CD4-positive, alpha-beta memory T cell (primary cell): ENCODE data around the gene BABAM2. TPM values are rescaled to one million over a fixed set of nuclear protein-coding genes. Genes with fewer than 3 reads are reported as not detected.
A peak's percentile ranks its signal among the peaks of the same experiment; 100 is the strongest.

Experiments
- CTCF ChIA-PET: fragments of 350-600 bp; sonication (Branson Sonifier 250); formaldehyde crosslinking; loops from one replicate; lab custom pipeline; 2021; ENCODE audit warnings: inconsistent platforms; ENCODE audit not compliant: partially characterized antibody; lab: Charles Lee
- POLR2A ChIA-PET: fragments of 350-600 bp; sonication (Branson Sonifier 250); formaldehyde crosslinking; loops from one replicate; lab custom pipeline; 2021; ENCODE audit not compliant: partially characterized antibody; lab: Charles Lee
- DNase-seq, 5 donors: peaks; one replicate each; pipeline versions ENCODE4 v3.0.0 to v3.0.0-alpha.2; 2020 to 2022; ENCODE audit warnings: mixed read lengths in 1 of 5
- H3K27ac ChIP-seq: one replicate; pipeline ENCODE4 v1.7.0; 2013; ENCODE audit warnings: low read depth, low read length
- H3K27me3 ChIP-seq: 2 replicates; pipeline ENCODE4 v1.7.0; 2013; ENCODE audit warnings: mild to moderate bottlenecking, low read length, moderate library complexity; ENCODE audit not compliant: insufficient read depth
- H3K36me3 ChIP-seq: 2 replicates; pipeline ENCODE4 v1.7.0; 2013; ENCODE audit warnings: mild to moderate bottlenecking, low read length, moderate library complexity; ENCODE audit not compliant: insufficient read depth
- H3K4me1 ChIP-seq: 2 replicates; pipeline ENCODE4 v1.7.0; 2013; ENCODE audit warnings: mild to moderate bottlenecking, low read length, moderate library complexity; ENCODE audit not compliant: insufficient read depth
- H3K4me3 ChIP-seq, 2 donors: one replicate each; pipeline ENCODE4 v1.7.0; 2013; ENCODE audit warnings: low read length in 2 of 2, mild to moderate bottlenecking in 1 of 2
- H3K9me3 ChIP-seq, 2 donors: one replicate each; pipeline ENCODE4 v1.7.0; 2013; ENCODE audit warnings: low read length in 2 of 2, control low read depth in 1 of 2; ENCODE audit not compliant: control insufficient read depth in 1 of 2
- H3K27ac Mint-ChIP-seq, 7 donors: one replicate each; pipeline ENCODE4 v1.8.0; 2020 to 2021; ENCODE audit warnings: mixed read lengths in 7 of 7, mild to moderate bottlenecking in 6 of 7, inconsistent platforms in 3 of 7, moderate library complexity in 3 of 7
- H3K27me3 Mint-ChIP-seq, 2 donors: one replicate each; pipeline ENCODE4 v1.8.0; 2020 to 2021; ENCODE audit warnings: mixed read lengths in 2 of 2
- H3K36me3 Mint-ChIP-seq, 2 donors: one replicate each; pipeline ENCODE4 v1.8.0; 2020 to 2021; ENCODE audit warnings: mixed read lengths in 2 of 2, inconsistent platforms in 1 of 2, mild to moderate bottlenecking in 1 of 2
- H3K4me1 Mint-ChIP-seq, 4 donors: one replicate each; pipeline ENCODE4 v1.8.0; 2020 to 2021; ENCODE audit warnings: mixed read lengths in 4 of 4, mild to moderate bottlenecking in 1 of 4
- H3K4me3 Mint-ChIP-seq, 8 donors: one replicate each; pipeline ENCODE4 v1.8.0; 2020 to 2021; ENCODE audit warnings: mixed read lengths in 8 of 8, mild to moderate bottlenecking in 7 of 8, moderate library complexity in 6 of 8, inconsistent platforms in 3 of 8
- H3K9me3 Mint-ChIP-seq, 8 donors: one replicate each; pipeline ENCODE4 v1.8.0; 2020 to 2021; ENCODE audit warnings: mixed read lengths in 8 of 8, mild to moderate bottlenecking in 5 of 8, inconsistent platforms in 3 of 8, moderate library complexity in 1 of 8
- intact Hi-C: fragments of 100-400 bp; cut with micrococcal nuclease; formaldehyde crosslinking; loops from one replicate; pipeline ENCODE4 v1.15.1; 2023
- polyA plus RNA-seq, 2 donors: library from polyadenylated mRNA; unstranded; fragments of 300-500 nt; fragmentation: Illumina TruSeq; gene quantifications; one replicate each; pipeline ENCODE4 v1.2.3, GENCODE V29; 2021
- total RNA-seq, 2 experiments: library from RNA; stranded (reverse); gene quantifications; one replicate each; pipeline ENCODE4 v1.2.3, GENCODE V29; 2021

BABAM2 gene
- total and polyA plus RNA-seq, 4 experiments from 2014 or later: 37.3 to 60.1 (median 48.2) TPM

DNA sequence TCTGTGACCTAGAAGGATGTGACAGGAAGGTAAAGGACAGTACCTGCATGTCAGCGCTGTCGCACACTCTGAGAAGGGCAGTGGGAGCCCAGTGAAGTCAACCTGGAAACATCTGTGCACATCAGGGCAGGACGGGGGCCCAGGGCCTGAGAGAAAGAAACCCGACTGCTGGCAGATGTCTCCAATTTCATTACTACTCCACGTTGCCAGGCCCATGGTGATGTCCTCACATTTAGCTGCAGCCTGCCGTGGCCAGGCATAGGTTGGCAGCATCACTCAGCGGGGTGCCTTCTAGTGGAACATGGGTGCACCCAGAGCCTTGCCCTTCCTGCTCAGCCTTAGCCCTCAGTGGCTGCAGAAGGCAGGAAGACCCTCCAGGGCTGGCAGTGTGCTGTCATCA, 429.8 kb downstream of the BABAM2 start:
- ChIA-PET CTCF (no interaction called here), POLR2A (no interaction called here)
- Mint-ChIP-seq H3K36me3 (peaks cover 0 to 4% of the 10 kb centered on the region in 2 donors), H3K4me1 (peaks cover 0 to 5% (median under 1%) of the 10 kb centered on the region in 4 donors), H3K27ac (no peak overlapping the region), H3K4me3 (no peak overlapping the region), H3K27me3 (no peaks in the 10 kb centered on the region), H3K9me3 (no peaks in the 10 kb centered on the region)
- no peaks in the 10 kb centered on the region for H3K36me3 ChIP-seq
- no peaks in the 10 kb centered on the region for H3K4me1 ChIP-seq
- intact Hi-C loops: no loop called here
- DNase-seq: no peak
- no peaks in the 10 kb centered on the region for H3K9me3 ChIP-seq
- H3K4me3 ChIP-seq: no peak overlapping the region
- no peak overlapping the region for H3K27ac ChIP-seq
- H3K27me3 ChIP-seq: no peaks in the 10 kb centered on the region

DNA sequence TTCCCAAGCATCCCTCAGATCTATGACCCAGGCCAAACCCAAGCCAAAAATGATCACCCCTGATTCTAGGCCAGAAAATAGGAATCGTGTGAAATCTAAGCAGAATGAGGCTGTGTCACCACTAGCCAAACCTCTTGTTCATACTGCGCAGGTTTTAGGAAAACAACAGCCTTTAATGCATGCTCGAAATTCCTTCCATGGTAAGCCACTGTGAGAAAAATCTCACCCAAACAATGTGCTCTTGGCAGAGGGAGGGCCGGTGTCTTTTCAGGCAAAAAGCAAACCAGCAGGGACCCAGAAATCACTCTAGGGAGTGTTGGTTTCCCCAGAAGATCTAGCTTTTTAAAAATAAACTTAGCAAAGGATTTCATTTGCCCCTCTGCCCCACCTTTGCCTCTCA, 430.9 kb downstream of the BABAM2 start:
- no peaks in the 10 kb centered on the region for H3K9me3 Mint-ChIP-seq
- no peaks in the 10 kb centered on the region for H3K27me3 ChIP-seq
- peak overlapping the region in 1 of 7 donors; percentile 60 for H3K27ac Mint-ChIP-seq
- no peaks in the 10 kb centered on the region for H3K9me3 ChIP-seq
- no peak overlapping the region for H3K4me3 ChIP-seq
- H3K36me3 ChIP-seq: no peaks in the 10 kb centered on the region
- H3K27ac ChIP-seq: no peak overlapping the region
- CTCF ChIA-PET: no interaction called here
- no peaks in the 10 kb centered on the region for H3K4me1 ChIP-seq
- peaks cover 0 to 4% of the 10 kb centered on the region in 2 donors for H3K36me3 Mint-ChIP-seq
- no peak overlapping the region for H3K4me3 Mint-ChIP-seq
- POLR2A ChIA-PET: no interaction called here
- intact Hi-C loops: no loop called here
- no peaks in the 10 kb centered on the region for H3K27me3 Mint-ChIP-seq
- peaks cover 0 to 5% (median under 1%) of the 10 kb centered on the region in 4 donors for H3K4me1 Mint-ChIP-seq
- DNase-seq: no peak

DNA sequence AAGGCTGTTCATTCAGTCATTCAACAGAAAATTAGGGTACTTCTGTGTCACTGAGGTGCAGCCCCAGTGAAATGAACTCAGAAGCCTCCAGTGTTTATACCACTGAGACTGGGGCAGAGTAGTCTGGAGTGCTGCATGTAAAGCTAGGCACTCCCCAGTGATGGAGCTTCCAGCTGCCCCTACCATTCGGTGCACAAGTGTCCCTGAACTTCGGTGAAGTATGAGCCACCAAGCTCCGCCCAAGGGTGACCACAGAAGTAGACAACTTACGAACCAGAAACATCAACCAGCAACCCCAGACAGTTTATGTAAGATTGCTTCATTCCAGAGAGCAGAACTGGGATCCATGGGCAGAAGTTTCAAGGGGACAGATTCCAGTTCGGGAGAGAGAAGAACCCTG, 431.5 kb downstream of the BABAM2 start:
- no peak overlapping the region for H3K27ac ChIP-seq
- H3K36me3 Mint-ChIP-seq: peaks cover 0 to 4% of the 10 kb centered on the region in 2 donors
- no peak overlapping the region for H3K4me3 ChIP-seq
- H3K4me3 Mint-ChIP-seq: no peak overlapping the region
- no peaks in the 10 kb centered on the region for H3K9me3 ChIP-seq
- H3K27me3 ChIP-seq: no peaks in the 10 kb centered on the region
- POLR2A ChIA-PET: no interaction called here
- H3K4me1 ChIP-seq: no peaks in the 10 kb centered on the region
- no peaks in the 10 kb centered on the region for H3K27me3 Mint-ChIP-seq
- CTCF ChIA-PET: no interaction called here
- intact Hi-C loops: no loop called here
- DNase-seq: no peak
- no peaks in the 10 kb centered on the region for H3K36me3 ChIP-seq
- H3K27ac Mint-ChIP-seq: no peak overlapping the region
- H3K9me3 Mint-ChIP-seq: no peaks in the 10 kb centered on the region
- peaks cover 0 to 5% (median 0%) of the 10 kb centered on the region in 4 donors for H3K4me1 Mint-ChIP-seq

DNA sequence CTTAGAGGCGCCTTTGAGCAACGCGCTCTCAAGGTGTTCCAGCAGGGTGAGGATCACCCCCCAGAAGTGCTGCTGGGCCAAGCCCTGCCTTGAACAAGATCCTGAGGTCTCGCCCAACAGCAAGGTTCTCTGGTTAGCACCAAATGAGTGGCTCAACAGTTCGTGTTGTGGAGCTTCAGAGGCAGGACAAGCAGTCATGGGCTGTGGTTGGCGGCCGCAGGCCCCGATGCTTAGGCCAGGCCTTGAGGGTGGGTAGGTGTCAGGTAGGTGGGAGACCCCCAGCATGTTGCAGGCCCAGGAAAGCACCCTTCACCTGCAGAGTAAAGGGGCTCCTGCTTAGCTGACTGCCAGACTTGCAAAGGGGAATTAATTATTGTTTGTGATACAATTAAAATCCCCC, 431.9 kb downstream of the BABAM2 start:
- Histone ChIP-seq H3K4me3 (no peak overlapping the region), H3K27ac (no peak overlapping the region), H3K36me3 (no peaks in the 10 kb centered on the region), H3K27me3 (no peaks in the 10 kb centered on the region), H3K4me1 (no peaks in the 10 kb centered on the region), H3K9me3 (no peaks in the 10 kb centered on the region)
- Mint-ChIP-seq H3K4me1 (peaks cover 0 to 5% (median 0%) of the 10 kb centered on the region in 4 donors), H3K27ac (peak overlapping the region in 1 of 7 donors; percentile 46), H3K36me3 (peaks cover 0 to 4% of the 10 kb centered on the region in 2 donors), H3K4me3 (no peak overlapping the region), H3K9me3 (no peaks in the 10 kb centered on the region), H3K27me3 (no peaks in the 10 kb centered on the region)
- ChIA-PET POLR2A (no interaction called here), CTCF (no interaction called here)
- DNase-seq: no peak
- intact Hi-C loops: no loop called here

DNA sequence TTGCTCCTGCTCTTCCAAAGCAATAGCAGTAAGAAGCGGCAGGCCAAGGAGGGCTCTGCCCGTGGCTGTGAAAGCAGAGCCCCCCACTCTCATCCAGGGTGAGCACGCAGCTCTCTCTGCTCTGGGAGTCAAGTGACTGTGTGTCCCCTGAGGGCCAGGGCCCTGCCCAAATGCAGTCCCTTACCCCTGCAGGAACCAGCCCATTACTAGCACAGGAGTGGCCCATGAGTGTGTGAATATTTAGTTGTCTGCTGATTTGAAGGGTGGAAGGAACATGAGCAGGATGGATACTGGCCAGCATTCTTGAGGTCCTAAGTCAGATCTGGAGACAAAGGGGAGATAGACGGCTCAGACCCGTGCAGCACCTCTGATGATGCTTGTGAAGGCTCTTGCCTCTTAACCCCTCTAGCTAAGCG, 432.5 kb downstream of the BABAM2 start:
- H3K9me3 ChIP-seq: no peaks in the 10 kb centered on the region
- no peak overlapping the region for H3K4me3 ChIP-seq
- Mint-ChIP-seq H3K4me3 (no peak overlapping the region), H3K36me3 (peaks cover 0 to 2% of the 10 kb centered on the region in 2 donors), H3K27me3 (no peaks in the 10 kb centered on the region), H3K9me3 (no peaks in the 10 kb centered on the region), H3K4me1 (peaks cover 0 to 5% (median 0%) of the 10 kb centered on the region in 4 donors), H3K27ac (peak overlapping the region in 3 of 7 donors; percentile 0 to 35 (median 4))
- H3K36me3 ChIP-seq: no peaks in the 10 kb centered on the region
- no peak for DNase-seq
- H3K4me1 ChIP-seq: no peaks in the 10 kb centered on the region
- no peak overlapping the region for H3K27ac ChIP-seq
- intact Hi-C loops: no loop called here
- no peaks in the 10 kb centered on the region for H3K27me3 ChIP-seq
- ChIA-PET CTCF (no interaction called here), POLR2A (no interaction called here)

DNA sequence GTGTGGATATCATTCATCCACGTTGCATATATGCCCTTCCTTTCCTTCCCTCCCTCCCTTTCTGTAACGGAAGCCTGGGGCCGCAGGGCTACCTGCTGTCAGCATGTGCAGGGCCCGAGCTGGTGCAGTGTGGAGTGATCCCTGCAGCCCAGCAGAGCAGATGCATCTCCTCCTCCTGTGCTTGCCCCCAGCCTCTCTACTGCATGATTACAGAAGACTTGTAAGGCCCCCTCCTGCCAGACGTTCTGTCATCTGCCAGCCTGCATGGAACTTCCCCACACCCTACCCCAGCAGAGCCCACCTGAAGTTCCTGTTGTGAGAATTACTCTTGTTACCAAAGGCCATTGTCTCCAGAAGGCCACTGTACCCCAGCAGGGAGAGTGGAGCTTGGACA, 434.6 kb downstream of the BABAM2 start:
- no peaks in the 10 kb centered on the region for H3K9me3 Mint-ChIP-seq
- peaks cover 0 to 9% (median 4%) of the 10 kb centered on the region in 4 donors for H3K4me1 Mint-ChIP-seq
- intact Hi-C loops: no loop called here
- no peaks in the 10 kb centered on the region for H3K9me3 ChIP-seq
- H3K4me3 Mint-ChIP-seq: no peak overlapping the region
- ChIA-PET POLR2A (no interaction called here), CTCF (no interaction called here)
- no peaks in the 10 kb centered on the region for H3K27me3 Mint-ChIP-seq
- H3K27me3 ChIP-seq: no peaks in the 10 kb centered on the region
- peak overlapping the region in 3 of 7 donors; percentile 17 to 42 (median 31) for H3K27ac Mint-ChIP-seq
- DNase-seq: no peak
- peaks cover 6 to 17% of the 10 kb centered on the region in 2 donors for H3K36me3 Mint-ChIP-seq
- H3K36me3 ChIP-seq: no peaks in the 10 kb centered on the region
- no peak overlapping the region for H3K4me3 ChIP-seq
- H3K27ac ChIP-seq: no peak overlapping the region
- H3K4me1 ChIP-seq: no peaks in the 10 kb centered on the region

DNA sequence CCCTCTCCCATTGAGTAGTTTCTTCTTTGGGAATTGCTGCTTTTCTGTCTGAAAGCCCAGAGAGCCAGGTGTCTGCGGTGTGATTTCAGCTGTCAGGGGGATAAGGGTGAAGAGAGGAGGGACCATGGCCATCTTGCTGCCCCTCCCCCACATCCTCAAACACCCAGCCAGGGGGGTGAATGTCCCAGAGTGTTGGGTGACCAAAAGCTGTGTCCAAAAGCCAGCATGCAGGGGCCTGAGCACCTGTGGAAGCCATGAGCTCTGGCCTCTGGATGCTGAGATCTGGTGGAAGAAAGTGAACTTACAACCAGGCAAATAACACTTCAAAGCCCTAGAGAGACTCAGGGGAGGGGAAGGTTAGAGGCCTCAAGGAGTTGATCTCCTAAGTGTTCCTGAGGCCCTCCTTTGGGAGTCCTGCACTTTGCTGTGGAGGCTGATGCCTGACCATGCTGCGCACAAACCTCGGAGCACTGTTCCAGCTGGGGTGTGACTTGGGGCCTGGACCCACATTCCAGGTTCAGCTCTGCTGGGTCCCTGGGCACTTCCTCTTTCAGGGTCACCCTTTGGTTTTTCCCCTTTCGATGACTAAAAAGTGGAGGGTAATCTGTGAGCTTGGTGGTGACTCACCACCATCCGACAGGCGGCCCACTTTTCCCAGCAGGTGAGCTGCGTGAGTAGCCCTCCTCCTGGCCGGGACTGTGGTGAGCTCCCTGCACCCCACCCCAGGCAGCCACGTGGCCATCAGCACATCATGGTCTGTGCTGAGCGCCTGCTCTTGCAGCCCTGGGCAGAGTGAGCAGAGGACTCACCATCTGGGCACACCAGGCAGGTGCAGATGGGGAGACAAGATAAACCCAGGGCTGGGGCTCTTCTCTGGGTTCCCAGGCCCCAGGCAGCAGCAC, 435.3 kb downstream of the BABAM2 start:
- H3K9me3 Mint-ChIP-seq: no peaks in the 10 kb centered on the region
- H3K36me3 Mint-ChIP-seq: peaks cover 6 to 22% of the 10 kb centered on the region in 2 donors
- CTCF ChIA-PET: no interaction called here
- peak overlapping the region in 3 of 7 donors; percentile 30 to 53 (median 42) for H3K27ac Mint-ChIP-seq
- Histone ChIP-seq H3K27ac (no peak overlapping the region), H3K4me1 (no peaks in the 10 kb centered on the region), H3K27me3 (no peaks in the 10 kb centered on the region), H3K36me3 (no peaks in the 10 kb centered on the region), H3K4me3 (no peak overlapping the region), H3K9me3 (no peaks in the 10 kb centered on the region)
- no peaks in the 10 kb centered on the region for H3K27me3 Mint-ChIP-seq
- peaks cover 0 to 9% (median 4%) of the 10 kb centered on the region in 4 donors for H3K4me1 Mint-ChIP-seq
- no peak overlapping the region for H3K4me3 Mint-ChIP-seq
- intact Hi-C loops: no loop called here
- DNase-seq: no peak
- POLR2A ChIA-PET: no interaction called here
